A673 (cell line): Measurements from ENCODE around the gene LORICRIN.

ENCODE experiments used
- CTCF ChIP-seq: fragments of 300-800, 200-600 bp; sonication (generic); conservative IDR thresholded peaks from 2 replicates; pipeline ENCODE4 v1.5.1; 2017; ENCODE audit warnings: low read depth, mild to moderate bottlenecking, antibody characterized with exemption, low read length, moderate library complexity, mixed read lengths
- EZH2 ChIP-seq: fragments of 200-600 bp; sonication (generic); IDR thresholded peaks from 2 replicates; pipeline ENCODE4 v1.6.1; 2017; ENCODE audit warnings: borderline replicate concordance, low read depth, mild to moderate bottlenecking, mixed read lengths, antibody characterized with exemption, low read length; ENCODE audit not compliant: poor library complexity, severe bottlenecking

GRCh38 chr1:153228491-153228890, 31.0 kb upstream of the LORICRIN start:
- TF ChIP-seq CTCF, result no peak
- TF ChIP-seq EZH2, result no peak
